T-helper 17 cell (primary cell): ENCODE results near the gene WDR87. TPM values are rescaled to one million over a fixed set of nuclear protein-coding genes. Genes with fewer than 3 reads are reported as not detected.

Experiments used
- total RNA-seq, 4 donors: library from RNA in 2 of 4; stranded (reverse) in 2 of 4; gene quantifications; one replicate each; pipeline ENCODE4 v1.2.3 and lab custom pipeline; 2022 to 2026

The WDR87 gene
- total RNA-seq, 2 donors from 2014 or later: not detected

Other genes with a start within 250 kb of the WDR87 start
- 1 to 10 TPM; 3.6 to 5.2 TPM for gene ZNF607, start 186.8 kb downstream of the WDR87 start, total RNA-seq
- 1 to 10 TPM; 8.0 to 9.9 TPM for gene ZNF573, start 127.0 kb downstream of the WDR87 start, total RNA-seq
- 10 to 100 TPM; 29.5 to 32.2 TPM for gene SIPA1L3, start 614 bp upstream of the WDR87 start, total RNA-seq